Glutamatergic neuron (in vitro differentiated cells): ENCODE measurements around the gene ZNF45. TPM values are rescaled to one million over a fixed set of nuclear protein-coding genes. Genes with fewer than 3 reads are reported as not detected.
A peak's percentile ranks its signal among the peaks of the same experiment; 100 is the strongest.

Experiments used
- DNase-seq: peaks from one replicate; pipeline ENCODE4 v3.0.0; 2022
- H3K27ac Mint-ChIP-seq: one replicate; pipeline ENCODE4 v1.8.0; 2020; ENCODE audit warnings: mild to moderate bottlenecking, mixed read lengths, inconsistent platforms; ENCODE audit not compliant: unreplicated experiment
- H3K27me3 Mint-ChIP-seq: one replicate; pipeline ENCODE4 v1.8.0; 2020; ENCODE audit warnings: mild to moderate bottlenecking, moderate library complexity, mixed read lengths, inconsistent platforms; ENCODE audit not compliant: unreplicated experiment
- H3K36me3 Mint-ChIP-seq: one replicate; pipeline ENCODE4 v1.8.0; 2020; ENCODE audit warnings: mild to moderate bottlenecking, mixed read lengths, inconsistent platforms; ENCODE audit not compliant: unreplicated experiment
- H3K4me1 Mint-ChIP-seq: one replicate; pipeline ENCODE4 v1.8.0; 2020; ENCODE audit warnings: mild to moderate bottlenecking, low read depth, mixed read lengths, inconsistent platforms; ENCODE audit not compliant: unreplicated experiment
- H3K4me3 Mint-ChIP-seq: one replicate; pipeline ENCODE4 v1.8.0; 2020; ENCODE audit warnings: mild to moderate bottlenecking, mixed read lengths, inconsistent platforms; ENCODE audit not compliant: unreplicated experiment
- H3K9me3 Mint-ChIP-seq: one replicate; pipeline ENCODE4 v1.8.0; 2020; ENCODE audit warnings: mild to moderate bottlenecking, moderate library complexity, mixed read lengths, inconsistent platforms; ENCODE audit not compliant: unreplicated experiment
- CTCF ChIP-seq: fragments of 200-600 bp; sonication (generic); IDR thresholded peaks from one replicate; pipeline ENCODE4 v1.5.0; 2021; ENCODE audit not compliant: partially characterized antibody, unreplicated experiment
- total RNA-seq: library from RNA; stranded (reverse); fragmentation: NEBNext Ultra II Directional; extraction: Animal tissue kit (Norgen Biotek cat#: 25700); gene quantifications from one replicate; pipeline ENCODE4 v1.2.1, GENCODE V29; 2021; ENCODE audit not compliant: unreplicated experiment

Gene ZNF45
- total RNA-seq, 1 donor from 2014 or later: 12.1 TPM

DNA sequence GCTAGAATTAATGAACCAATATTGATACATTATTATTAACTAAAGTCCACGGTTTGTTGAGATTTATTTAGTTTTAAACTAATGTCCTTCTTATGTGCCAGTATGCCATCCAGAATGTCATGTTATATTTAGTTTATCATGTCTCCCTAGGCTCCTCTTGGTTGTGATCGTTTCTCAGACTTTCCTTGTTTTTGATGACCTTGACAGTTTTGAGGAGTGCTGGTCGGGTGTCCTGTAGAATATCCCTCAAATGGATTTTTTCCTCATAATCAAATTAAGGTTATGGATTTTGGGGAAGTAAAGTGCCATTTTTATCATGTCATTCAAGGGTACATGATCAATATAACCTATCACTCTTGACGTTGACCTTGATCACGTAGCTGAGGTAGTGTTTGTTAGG lies 6.1 kb upstream of the ZNF45 start:
- H3K27me3 Mint-ChIP-seq: no peaks in the 10 kb centered on the region
- no peak overlapping the region for H3K27ac Mint-ChIP-seq
- no peak for TF ChIP-seq CTCF
- DNase-seq: no peak
- H3K4me1 Mint-ChIP-seq: no peaks in the 10 kb centered on the region
- H3K36me3 Mint-ChIP-seq: no peaks in the 10 kb centered on the region
- no peak overlapping the region for H3K4me3 Mint-ChIP-seq
- H3K9me3 Mint-ChIP-seq: peaks cover 1% of the 10 kb centered on the region

DNA sequence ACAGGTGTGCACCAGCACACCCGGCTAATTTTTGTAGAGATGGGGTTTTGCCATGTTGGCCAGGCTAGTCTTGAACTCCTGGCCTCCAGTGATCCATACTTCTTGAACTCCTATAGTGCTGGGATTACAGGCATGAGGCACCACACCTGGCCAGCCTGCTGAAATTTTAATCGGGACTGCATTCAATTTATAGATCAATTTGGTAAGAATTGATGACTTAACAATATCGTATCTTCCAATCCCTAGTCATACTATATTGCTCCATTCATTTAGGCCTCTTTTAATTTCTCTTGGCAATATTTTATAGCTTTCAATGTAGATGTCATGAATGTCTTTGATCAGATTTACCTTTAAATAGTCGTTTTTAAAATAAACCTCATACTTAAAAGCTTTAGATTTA lies 5.6 kb upstream of the ZNF45 start:
- no peaks in the 10 kb centered on the region for H3K4me1 Mint-ChIP-seq
- TF ChIP-seq CTCF: no peak
- no peaks in the 10 kb centered on the region for H3K36me3 Mint-ChIP-seq
- peaks cover 1% of the 10 kb centered on the region for H3K9me3 Mint-ChIP-seq
- no peak overlapping the region for H3K4me3 Mint-ChIP-seq
- no peak overlapping the region for H3K27ac Mint-ChIP-seq
- DNase-seq: no peak
- no peaks in the 10 kb centered on the region for H3K27me3 Mint-ChIP-seq

GRCh38 chr19:43939557-43940260 lies 4.6 kb upstream of the ZNF45 start:
- TF ChIP-seq CTCF: no peak
- no peak for DNase-seq
- Mint-ChIP-seq H3K9me3 (peaks cover 1% of the 10 kb centered on the region), H3K4me3 (no peak overlapping the region), H3K27ac (no peak overlapping the region), H3K27me3 (no peaks in the 10 kb centered on the region), H3K36me3 (no peaks in the 10 kb centered on the region), H3K4me1 (no peaks in the 10 kb centered on the region)

DNA sequence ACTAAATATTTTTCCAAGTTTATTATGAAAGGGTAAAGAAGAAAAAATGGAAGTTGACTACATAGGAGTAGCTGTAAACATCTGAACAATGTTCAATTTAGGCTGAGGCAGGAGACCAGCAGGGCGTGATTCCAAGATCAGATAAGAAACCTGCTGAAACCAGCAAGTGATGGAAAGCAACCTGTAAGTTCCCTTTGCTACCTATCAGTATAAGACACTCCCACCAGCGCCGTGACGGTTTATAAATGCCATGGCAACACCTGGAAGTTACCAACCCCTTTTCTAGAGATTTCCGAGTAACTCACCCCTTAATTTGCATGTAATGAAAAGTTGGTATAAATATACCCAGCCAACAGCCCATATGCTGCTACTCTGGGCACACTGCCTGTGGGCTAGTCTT lies 1.1 kb upstream of the ZNF45 start:
- Mint-ChIP-seq H3K9me3 (peaks cover 1% of the 10 kb centered on the region), H3K4me3 (no peak overlapping the region), H3K36me3 (no peaks in the 10 kb centered on the region), H3K27ac (no peak overlapping the region), H3K27me3 (no peaks in the 10 kb centered on the region), H3K4me1 (peaks cover 5% of the 10 kb centered on the region)
- TF ChIP-seq CTCF: no peak
- no peak for DNase-seq

- Mint-ChIP-seq H3K4me1 (peaks cover 5% of the 10 kb centered on the region), H3K27me3 (no peaks in the 10 kb centered on the region), H3K9me3 (peaks cover 2% of the 10 kb centered on the region), H3K36me3 (peaks cover 3% of the 10 kb centered on the region), H3K4me3 (peak overlapping the region; percentile 95), H3K27ac (peak overlapping the region; percentile 17)
- no peak for DNase-seq
- TF ChIP-seq CTCF: no peak
Measured at GRCh38 chr19:43934055-43934984, 762 bp downstream of the ZNF45 start.
